Esophagus muscularis mucosa (tissue), 3 donors: ENCODE data around the gene DMXL2.

ENCODE experiments used
- POLR2AphosphoS5 ChIP-seq, 2 donors: sonication (generic); formaldehyde crosslinking; IDR thresholded peaks; one replicate each; pipeline ENCODE4 v1.6.1; 2017; ENCODE audit warnings: antibody characterized with exemption in 2 of 2
- TF ChIP-seq, protein P1 (sequence below), 3 experiments: fragments of 200-600 bp in 2 of 3; fragments of 450-650 bp in 1 of 3; sonication (generic) in 2 of 3; IDR thresholded peaks; one replicate each; pipeline ENCODE4 v1.5.1; 2017 to 2019; ENCODE audit warnings: antibody characterized with exemption in 3 of 3, mild to moderate bottlenecking in 2 of 3, moderate library complexity in 1 of 3

DNA sequence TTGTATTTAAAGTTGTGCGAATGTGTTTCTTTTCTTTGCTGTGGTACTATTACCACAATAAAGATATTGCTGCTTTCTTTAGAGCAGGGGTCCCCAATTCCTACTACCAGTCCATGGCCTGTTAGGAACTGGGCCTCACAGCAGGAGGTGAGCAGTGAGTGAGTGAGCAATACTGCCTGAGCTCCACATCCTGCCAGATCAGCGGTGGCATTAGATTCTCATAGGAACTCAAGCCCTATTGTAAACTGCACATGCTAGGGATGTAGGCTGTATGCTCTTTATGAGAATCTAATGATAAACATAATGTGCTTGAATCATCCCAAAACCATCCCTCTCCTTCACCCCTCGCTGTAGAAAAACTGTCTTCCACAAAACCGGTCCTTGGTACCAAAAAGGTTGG is 41.6 kb downstream of the DMXL2 start:
- TF ChIP-seq, protein P1, sequence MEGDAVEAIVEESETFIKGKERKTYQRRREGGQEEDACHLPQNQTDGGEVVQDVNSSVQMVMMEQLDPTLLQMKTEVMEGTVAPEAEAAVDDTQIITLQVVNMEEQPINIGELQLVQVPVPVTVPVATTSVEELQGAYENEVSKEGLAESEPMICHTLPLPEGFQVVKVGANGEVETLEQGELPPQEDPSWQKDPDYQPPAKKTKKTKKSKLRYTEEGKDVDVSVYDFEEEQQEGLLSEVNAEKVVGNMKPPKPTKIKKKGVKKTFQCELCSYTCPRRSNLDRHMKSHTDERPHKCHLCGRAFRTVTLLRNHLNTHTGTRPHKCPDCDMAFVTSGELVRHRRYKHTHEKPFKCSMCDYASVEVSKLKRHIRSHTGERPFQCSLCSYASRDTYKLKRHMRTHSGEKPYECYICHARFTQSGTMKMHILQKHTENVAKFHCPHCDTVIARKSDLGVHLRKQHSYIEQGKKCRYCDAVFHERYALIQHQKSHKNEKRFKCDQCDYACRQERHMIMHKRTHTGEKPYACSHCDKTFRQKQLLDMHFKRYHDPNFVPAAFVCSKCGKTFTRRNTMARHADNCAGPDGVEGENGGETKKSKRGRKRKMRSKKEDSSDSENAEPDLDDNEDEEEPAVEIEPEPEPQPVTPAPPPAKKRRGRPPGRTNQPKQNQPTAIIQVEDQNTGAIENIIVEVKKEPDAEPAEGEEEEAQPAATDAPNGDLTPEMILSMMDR (IDR thresholded peaks at IDR 0.05): no peak
- no peak for TF ChIP-seq POLR2AphosphoS5 (IDR thresholded peaks at IDR 0.05)
